Left ventricle myocardium inferior (tissue), 1 donor: ENCODE data around the gene UBQLN1. TPM values are rescaled to one million over a fixed set of nuclear protein-coding genes. Genes with fewer than 3 reads are reported as not detected.

Source experiments
- DNase-seq: peaks from one replicate; pipeline ENCODE4 v3.0.0-alpha.2; 2020
- H3K27ac ChIP-seq: fragments of 200-600 bp; replicated peaks from 2 replicates; pipeline ENCODE4 v1.8.0; 2021
- H3K27me3 ChIP-seq: fragments of 200-600 bp; 2 replicates; pipeline ENCODE4 v1.8.0; 2021; ENCODE audit warnings: low read depth
- H3K36me3 ChIP-seq: fragments of 200-600 bp; 2 replicates; pipeline ENCODE4 v1.8.0; 2021
- H3K4me1 ChIP-seq: fragments of 200-600 bp; 2 replicates; pipeline ENCODE4 v1.8.0; 2021
- H3K4me3 ChIP-seq: fragments of 200-600 bp; 2 replicates; pipeline ENCODE4 v1.8.0; 2021; ENCODE audit warnings: mild to moderate bottlenecking, moderate library complexity
- H3K9me3 ChIP-seq: fragments of 200-600 bp; replicated peaks from 2 replicates; pipeline ENCODE4 v1.8.0; 2021
- CTCF ChIP-seq: fragments of 200-600 bp; IDR thresholded peaks from 2 replicates; pipeline ENCODE4 v1.8.0; 2021; ENCODE audit warnings: antibody characterized with exemption, mild to moderate bottlenecking, borderline replicate concordance
- intact Hi-C: fragments of 100-400 bp; cut with micrococcal nuclease; formaldehyde crosslinking; loops from one replicate; pipeline ENCODE4 v1.11.0; 2022
- total RNA-seq: library from RNA; stranded (reverse); fragmentation: NEBNext Ultra II Directional; extraction: Animal tissue kit (Norgen Biotek cat#: 25700); gene quantifications from one replicate; pipeline ENCODE4 v1.2.1, GENCODE V29; 2021
- donor health status: DM: no; HTN: yes; CAD: no; lungs with severe emphysema.

The UBQLN1 gene
- total RNA-seq, 1 donor from 2014 or later: 92.8 TPM

DNA sequence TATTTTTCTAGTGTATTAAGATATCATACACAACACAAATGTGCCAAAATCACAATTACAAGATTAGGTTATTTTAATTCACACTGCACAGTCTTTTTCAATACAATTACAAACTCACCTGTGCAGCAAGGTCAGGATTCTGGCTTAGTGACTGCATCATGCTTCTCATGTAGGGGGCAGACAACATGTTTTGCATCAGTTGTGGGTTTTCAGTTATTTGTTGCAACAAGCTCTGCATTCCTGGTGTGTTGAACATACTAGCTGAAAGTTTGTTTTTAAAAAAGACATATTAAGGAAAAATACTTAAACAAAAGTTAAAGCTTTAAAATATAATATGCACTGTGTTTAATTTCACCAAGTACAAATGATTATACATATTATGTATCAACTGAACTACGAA lies 38.7 kb downstream of the UBQLN1 start:
- Histone ChIP-seq H3K9me3 (no peaks in the 10 kb centered on the region), H3K27me3 (no peaks in the 10 kb centered on the region), H3K36me3 (peaks cover 68% of the 10 kb centered on the region), H3K4me1 (peaks cover 18% of the 10 kb centered on the region), H3K27ac (no peak overlapping the region), H3K4me3 (no peak overlapping the region)
- no peak for DNase-seq
- intact Hi-C loops: no loop called here
- TF ChIP-seq CTCF: no peak

- intact Hi-C loops: no loop called here
- Histone ChIP-seq H3K27ac (peak overlapping the region; percentile 52), H3K9me3 (no peaks in the 10 kb centered on the region), H3K36me3 (peaks cover 70% of the 10 kb centered on the region), H3K4me1 (peaks cover 28% of the 10 kb centered on the region), H3K4me3 (no peak overlapping the region), H3K27me3 (no peaks in the 10 kb centered on the region)
- TF ChIP-seq CTCF: no peak
- DNase-seq: no peak
Observed at GRCh38 chr9:83665580-83666200, 42.1 kb downstream of the UBQLN1 start.

GRCh38 chr9:83662933-83663332 lies 44.8 kb downstream of the UBQLN1 start:
- Histone ChIP-seq H3K36me3 (peaks cover 75% of the 10 kb centered on the region), H3K27ac (no peak overlapping the region), H3K27me3 (no peaks in the 10 kb centered on the region), H3K4me3 (no peak overlapping the region), H3K4me1 (peaks cover 28% of the 10 kb centered on the region), H3K9me3 (no peaks in the 10 kb centered on the region)
- TF ChIP-seq CTCF: no peak
- no peak for DNase-seq
- intact Hi-C loops: no loop called here

GRCh38 chr9:83656952-83657351 lies 50.8 kb downstream of the UBQLN1 start:
- DNase-seq: no peak
- Histone ChIP-seq H3K27me3 (no peaks in the 10 kb centered on the region), H3K36me3 (peaks cover 86% of the 10 kb centered on the region), H3K4me3 (no peak overlapping the region), H3K4me1 (peaks cover 8% of the 10 kb centered on the region), H3K27ac (no peak overlapping the region), H3K9me3 (peaks cover 5% of the 10 kb centered on the region)
- TF ChIP-seq CTCF: no peak
- intact Hi-C loops: no loop called here

DNA sequence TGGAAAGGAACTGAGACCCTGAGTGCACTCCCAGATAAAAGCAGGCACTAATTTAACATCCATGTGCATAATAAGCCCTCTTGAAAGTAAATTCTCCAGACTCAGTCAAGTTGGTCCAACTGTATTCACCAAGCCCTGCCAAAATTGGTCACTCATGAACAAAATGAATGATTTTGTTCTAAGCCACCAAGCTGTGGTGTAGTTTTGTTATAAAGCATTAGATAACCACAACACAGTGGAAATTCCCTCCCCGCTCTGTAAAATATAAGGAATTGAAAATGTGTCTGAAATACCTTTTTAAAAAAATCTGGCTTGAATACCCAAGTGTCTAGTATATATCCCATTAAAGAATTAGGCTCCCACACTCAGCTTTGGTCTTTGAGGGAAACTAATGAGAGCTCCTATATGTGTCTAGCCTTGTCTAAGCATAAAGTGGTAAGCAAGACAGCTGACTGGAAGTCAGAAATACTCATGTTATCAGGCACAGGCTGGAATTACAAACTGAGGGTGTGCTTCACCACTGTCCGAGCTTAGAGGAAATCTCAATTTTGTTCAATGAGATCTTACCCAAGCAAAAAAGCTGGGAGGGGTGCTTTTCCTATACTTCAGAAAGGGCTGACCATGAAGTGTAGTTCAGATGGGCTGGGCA lies 51.6 kb downstream of the UBQLN1 start:
- TF ChIP-seq CTCF: no peak
- peaks cover 3% of the 10 kb centered on the region for H3K4me1 ChIP-seq
- no peak overlapping the region for H3K27ac ChIP-seq
- no peak for DNase-seq
- intact Hi-C loops: no loop called here
- no peaks in the 10 kb centered on the region for H3K27me3 ChIP-seq
- peaks cover 12% of the 10 kb centered on the region for H3K9me3 ChIP-seq
- H3K36me3 ChIP-seq: peaks cover 86% of the 10 kb centered on the region
- no peak overlapping the region for H3K4me3 ChIP-seq
